Hematopoietic multipotent progenitor cell treated with erythropoietin and hydrocortisone succinate and interleukin-3 and kit ligand, for 17 days (in vitro differentiated cells): Measurements from ENCODE around the gene TFAP2E.

Source experiments
- DNase-seq: peaks from one replicate; pipeline ENCODE4 v3.0.0-alpha.2; 2015; ENCODE audit warnings: low spot score

Gene TFAP2E

DNA sequence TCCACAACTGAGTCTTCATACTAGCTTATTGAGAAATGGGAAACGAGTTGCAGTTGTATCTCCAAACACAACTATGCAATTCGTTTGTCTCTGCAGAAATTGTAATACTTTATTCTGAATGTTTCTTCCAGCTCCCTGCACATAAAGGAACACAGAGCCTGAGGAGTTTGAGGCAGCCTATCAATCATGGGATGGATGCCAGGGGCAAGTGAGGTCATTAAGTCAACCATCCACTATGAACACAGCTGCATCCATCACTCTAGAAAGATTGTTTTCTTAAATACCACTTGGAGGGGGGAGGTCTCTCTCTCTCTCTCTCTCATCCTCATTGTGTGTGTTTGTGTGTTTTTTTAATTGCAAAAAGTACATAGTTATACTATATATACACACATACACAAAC lies 71.1 kb downstream of the TFAP2E start:
- DNase-seq, result no peak
